Stimulated activated CD8-positive, alpha-beta memory T cell treated with anti-CD3 and anti-CD28 coated beads, Interleukin-12 subunit alpha, Interleukin-12 subunit beta, amount 100 ng/mL, for 1 hour (primary cell): ENCODE measurements around the gene DYNLRB1.
"Not testable (repeated sequence)": the region's sequence is repeated elsewhere in the genome, so short reads cannot be mapped to it uniquely, and the experiment has no call there.

Experiments
- DNase-seq: peaks from one replicate; pipeline ENCODE4 v3.0.0-alpha.2; 2020; ENCODE audit warnings: low read depth

Gene DYNLRB1

DNA sequence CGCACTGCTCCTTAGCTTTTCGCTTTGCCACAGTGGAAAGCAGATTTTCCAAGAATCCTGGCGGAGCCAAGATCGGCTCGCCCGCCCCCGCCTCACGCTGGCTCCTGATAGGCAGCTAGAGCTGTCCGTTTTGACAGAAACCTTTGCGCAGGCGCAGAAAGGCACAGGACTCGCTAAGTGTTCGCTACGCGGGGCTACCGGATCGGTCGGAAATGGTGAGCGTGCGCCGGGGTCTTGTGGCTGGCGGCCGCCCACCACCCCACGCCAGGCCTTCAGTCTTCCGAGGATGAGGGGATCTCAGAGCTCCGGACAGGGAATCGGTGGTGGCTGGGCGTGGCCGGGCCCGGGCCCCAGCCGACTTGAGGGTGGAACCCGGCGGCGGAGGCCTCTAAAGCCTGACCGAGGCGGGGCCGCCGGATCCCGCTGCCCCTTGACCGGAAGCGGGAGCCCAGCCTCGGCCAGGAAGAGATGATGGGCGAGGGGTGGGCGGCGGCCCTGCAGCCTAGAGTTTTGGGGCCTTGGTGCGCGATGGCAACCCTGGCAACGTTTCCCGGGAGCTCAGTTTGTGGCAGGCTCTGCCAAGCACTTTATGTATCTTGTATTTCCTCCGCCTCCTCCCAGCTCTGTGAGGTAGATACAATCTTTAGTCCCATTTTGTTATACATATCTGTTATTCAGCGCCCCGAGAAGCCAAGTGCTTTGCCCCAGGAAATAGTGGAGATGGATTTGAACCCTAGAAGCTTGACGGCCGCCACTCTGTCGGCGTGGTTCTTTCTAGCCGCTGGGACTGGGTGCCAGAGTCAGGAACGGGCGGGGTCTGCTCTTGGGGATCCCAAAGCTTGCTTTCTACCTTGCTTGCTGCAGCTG, at the start of gene DYNLRB1:
DYNLRB1 (plus strand) TSS at position 176 of the 867 bp plus-strand sequence; CDS start at position 213, 37 bp downstream.
- DNase-seq = peak; percentile 97

DNA sequence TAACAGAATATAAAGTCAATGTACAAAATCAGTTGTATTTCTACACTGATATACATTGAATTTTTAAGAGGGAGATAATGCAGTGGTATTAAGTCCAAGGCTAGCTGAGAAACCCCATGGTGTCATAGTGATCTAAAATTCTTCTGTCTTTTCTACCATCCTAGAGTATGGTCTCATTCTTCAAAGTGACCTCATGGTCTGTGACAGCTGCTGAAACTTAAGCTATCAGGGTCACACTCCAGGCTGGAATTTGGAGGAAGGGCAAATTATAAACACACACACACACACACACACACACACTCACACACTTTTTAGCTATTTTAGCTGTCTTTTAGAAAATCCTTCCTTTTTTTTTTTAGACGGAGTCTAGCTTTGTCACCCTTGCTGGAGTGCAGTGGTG, 47.3 kb upstream of the DYNLRB1 start:
- DNase-seq = no peak

DNA sequence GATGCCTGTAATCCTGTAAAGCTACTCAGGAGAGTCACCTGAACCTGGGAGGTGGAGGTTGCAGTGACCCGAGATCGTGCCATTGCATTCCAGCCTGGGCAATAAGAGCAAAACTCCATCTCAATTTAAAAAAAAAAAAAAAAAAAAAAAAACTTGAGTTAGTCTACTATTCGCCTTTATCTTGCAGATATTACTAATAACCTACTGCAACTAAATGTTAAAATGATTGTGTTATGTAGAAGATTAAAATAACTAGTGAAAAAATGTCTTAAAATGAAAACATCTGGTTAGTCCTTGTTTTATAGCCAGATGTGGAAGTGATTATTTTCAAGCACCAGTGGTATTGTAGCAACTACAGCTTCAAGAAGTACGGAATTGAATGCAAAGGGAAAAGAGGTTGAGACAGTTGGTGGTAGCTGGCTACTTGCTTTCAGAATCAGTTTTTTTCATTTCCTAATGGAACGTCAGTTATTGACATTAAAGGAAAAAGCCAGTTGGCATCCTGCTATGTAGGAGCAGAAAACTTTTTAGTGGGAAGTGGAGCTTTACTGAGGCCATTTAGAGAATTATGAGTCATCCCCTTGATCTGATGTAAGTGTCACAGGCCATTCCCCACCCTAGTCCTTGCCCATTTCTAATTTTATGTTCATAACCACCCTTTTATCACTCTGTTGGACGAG, 43.8 kb upstream of the DYNLRB1 start:
- DNase-seq = no peak

DNA sequence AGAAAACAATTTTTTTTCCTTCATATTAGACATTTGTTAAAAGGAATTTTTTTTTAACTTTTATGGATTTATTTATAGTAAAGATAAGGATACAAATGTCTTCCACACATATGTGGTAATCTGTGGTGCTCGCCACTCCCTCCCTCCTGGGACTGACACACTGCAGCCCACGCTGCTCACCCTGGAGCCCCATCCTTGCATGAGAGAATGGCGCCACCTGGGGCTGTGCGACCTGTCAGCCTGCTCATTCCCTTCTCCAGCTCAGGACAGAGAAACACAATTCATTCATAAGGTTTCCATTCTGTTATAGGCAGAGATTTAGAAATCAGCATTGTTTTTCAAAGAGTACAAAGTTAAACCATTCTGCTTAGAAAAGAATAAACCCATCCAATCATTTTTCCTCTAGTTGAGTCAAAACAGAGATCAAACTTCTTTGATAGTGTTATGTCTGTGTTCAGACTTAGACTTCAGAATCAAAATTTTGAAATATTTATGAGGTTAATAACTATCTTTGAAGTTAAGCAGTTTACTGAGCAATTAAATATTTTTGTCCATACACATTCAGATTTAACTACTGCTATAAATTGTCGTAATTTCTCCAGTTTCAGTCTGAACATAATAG, 42.8 kb upstream of the DYNLRB1 start:
- DNase-seq = no peak

DNA sequence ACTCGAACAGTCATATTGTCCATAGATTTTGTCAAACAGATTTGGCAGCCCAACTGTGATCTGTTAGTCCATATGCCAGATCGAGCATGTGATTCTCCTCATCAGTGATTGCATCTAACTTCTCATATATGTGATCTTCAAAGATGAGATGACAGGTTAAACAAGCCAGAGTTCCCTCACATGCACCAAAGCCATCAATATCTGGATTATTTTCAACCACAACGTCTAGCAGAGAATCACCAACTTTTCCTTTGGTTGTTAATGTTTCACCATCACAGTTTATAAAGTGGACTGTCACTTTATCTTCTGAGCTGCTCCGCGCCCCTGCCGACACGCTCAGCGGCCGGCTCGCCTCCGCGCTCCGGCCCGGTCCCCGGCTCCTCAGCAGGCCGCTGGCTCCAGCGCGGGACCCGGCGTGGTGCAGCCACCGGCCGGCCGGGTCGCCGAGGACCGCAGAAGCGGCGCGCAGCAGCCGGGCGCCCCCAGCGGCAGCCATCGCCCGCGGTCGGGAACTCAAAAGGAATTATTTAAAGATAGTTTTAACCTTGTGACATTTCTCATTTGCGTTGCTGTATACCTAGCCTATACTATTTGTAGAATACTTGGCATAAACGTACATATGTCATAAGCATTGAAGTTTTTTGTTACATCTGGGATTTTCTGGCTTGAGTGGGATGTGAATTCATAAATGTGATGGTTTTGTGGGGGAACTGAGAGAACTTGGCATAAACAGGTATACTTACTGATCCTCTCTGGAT, 40.1 kb upstream of the DYNLRB1 start:
- DNase-seq = peak; percentile 14

DNA sequence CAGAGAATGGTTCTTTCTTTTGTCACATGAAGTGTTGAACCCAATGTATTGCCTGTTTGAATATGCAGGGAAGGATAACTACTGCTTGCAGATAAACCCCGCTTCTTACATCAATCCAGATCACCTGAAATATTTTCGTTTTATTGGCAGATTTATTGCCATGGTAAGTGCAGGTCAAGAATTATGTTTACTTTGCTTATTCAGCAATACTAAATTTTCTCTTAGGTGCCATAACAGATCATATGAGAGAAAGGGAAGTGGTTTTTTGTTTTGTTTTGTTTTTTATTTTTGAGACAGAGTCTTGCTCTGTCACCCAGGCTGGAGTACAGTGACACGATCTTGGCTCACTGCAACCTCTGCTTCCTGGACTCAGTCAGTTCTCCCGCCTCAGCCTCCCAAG, 36.6 kb upstream of the DYNLRB1 start:
- no peak for DNase-seq

DNA sequence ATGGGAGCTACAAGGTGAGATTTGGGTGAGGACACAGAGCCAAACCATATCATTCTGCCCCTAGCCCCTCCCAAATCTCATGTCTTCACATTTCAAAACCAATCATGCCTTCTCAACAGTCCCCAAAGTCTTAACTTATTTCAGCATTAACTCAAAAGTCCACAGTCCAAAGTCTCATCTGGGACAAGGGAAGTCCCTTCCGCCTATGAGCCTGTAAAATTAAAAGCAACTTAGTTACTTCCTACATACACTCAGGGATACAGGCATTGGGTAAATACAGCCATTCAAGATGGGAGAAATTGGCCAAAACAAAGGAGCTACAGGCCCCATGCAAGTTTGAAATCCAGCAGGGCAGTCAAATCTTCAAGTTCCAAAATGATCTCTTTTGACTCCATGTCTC, 34.1 kb upstream of the DYNLRB1 start:
- not testable (repeated sequence) for DNase-seq

DNA sequence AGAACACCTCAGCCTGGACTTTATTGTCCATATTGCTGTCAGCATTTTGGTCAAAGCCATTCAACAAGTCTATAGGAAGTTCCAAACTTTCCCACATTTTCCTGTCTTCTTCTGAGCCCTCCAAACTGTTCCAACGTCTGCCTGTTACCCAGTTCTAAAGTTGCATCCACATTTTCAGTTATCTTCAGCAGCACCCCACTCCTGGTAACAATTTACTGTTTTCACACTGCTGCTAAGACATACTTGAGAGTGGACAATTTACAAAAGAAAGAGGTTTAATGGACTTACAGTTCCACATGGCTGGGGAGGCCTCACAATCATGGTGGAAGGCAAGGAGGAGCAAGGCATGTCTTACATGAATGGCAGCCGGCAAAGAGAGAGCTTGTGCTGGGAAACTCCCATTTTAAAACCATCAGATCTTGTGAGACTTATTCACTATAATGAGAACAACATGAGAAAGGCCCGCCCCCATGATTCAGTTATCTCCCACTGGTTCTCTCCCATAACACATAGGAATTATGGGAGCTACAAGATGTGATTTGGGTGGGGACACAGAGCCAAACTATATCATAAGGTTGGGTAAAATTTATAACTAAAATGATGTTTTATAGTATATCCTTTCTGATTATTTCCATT, 32.5 kb upstream of the DYNLRB1 start:
- DNase-seq = not testable (repeated sequence)

DNA sequence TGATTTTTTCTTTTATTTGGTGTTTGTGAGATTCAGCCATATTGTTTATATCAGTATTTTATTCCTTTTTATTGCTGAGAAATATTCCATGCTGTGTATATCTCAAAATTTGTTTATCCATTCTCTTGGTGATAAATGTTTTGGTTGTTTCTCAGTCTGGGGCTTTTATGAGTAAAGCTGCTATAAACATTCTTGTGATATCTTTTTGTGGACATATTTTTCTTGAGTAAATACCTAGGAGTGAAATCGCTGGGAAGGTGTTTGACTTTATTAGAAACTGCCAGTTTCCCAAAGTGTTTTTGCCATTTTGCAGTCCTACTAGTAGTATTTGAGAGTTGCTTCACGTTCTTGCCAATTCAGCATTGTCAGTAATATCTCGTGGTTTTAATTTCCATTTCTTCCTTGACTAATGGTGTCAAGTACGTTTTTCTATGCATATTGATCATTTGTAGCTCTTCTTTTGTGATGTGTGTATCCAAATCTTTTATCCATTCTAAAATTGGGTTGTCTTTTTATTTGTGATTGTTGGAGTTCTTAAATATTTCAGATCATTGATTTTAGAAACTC, 31.1 kb upstream of the DYNLRB1 start:
- DNase-seq = no peak

DNA sequence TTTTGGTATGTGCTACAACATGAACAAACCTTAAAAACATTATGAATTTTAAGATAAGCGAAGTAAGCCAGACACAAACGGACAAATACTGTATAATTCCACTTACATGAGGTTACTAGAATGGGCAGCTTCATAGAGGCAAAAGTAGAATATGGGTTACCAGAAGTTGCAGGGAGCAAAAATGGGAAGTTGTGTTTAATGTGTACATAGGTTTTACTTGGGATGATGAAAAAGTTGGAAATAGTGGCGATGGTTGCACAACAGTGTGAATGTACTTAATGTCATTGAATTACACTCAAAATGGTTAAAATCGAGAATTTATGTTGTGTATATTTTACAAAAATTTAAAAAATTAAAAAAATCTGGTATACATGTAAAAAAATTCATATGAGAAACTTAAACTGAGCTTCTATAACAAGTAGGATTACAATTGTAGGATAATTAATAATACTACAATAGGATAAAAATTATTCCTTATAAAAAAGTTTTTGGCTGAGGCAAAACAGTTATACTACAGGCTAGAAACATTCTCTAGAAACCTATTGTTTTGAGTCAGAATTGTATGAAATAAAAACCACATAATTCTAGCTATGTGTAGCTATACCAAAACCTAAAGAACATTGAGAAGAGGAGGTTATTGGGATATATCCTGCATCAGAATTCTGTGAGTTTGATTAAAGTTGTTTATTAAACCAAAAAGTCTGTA, 24.8 kb upstream of the DYNLRB1 start:
- no peak for DNase-seq

DNA sequence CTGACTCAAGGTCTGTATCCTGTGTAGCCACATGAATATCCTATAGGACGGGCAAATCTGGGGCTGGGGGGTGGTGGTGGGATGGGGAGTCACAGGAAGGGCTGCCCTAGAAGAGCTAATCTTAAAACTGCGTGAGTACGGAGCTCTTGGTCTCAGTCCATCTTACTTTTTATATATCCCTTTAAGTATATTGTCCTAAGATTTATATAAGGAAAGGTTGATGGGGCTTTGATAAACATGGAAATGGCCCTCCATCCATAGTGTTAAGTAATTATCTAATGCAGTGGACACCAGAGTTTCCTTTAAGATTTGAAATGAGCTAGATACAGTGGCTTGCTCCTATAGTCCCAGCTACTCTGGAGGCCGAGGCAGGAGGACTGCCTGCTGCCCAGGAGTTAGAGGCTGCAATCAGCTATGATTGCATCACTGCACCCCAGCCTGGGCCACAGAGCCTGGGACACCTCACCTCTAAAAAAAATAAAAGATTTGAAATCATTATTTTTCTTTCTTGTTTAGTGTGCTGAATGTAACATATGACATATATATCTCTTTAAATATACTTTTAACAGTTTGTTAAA, 24.2 kb upstream of the DYNLRB1 start:
- no peak for DNase-seq

DNA sequence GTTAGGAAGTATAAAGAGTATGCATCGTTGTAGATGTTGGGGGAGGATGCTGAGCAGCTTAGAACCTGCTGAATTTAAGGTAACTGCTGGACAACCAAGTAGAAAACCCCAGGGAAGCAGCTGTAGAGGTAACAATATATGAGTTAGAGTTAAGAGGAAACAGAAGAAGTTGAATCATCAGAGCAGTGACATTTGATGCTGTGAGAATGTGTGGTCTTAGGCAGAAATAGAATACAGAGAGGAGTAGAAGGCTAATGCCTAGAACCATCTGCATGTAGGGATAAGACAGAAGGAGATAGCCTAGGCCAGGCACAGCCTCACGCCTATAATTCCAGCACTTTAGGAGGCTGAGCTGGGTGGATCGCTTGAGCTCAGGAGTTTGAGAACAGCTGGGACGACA, 22.6 kb upstream of the DYNLRB1 start:
- DNase-seq = no peak

DNA sequence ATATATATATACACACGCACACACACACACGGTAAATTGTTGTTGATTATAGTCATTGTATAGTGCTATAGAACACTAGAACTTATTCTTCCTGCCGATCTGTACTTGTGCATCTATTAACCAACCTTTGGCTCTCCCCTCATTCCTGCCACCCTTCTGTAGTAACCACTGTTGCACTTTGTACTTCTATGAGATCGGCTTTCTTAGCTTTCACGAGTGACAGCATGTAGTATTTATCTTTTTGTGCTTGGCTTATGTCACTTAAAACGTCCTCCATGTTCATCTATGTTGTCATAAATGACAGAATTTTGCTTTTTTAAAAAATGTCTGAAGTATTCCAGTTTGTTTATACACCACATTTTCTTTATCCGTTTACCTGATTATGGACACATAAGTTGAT, 20.9 kb upstream of the DYNLRB1 start:
- DNase-seq = no peak

DNA sequence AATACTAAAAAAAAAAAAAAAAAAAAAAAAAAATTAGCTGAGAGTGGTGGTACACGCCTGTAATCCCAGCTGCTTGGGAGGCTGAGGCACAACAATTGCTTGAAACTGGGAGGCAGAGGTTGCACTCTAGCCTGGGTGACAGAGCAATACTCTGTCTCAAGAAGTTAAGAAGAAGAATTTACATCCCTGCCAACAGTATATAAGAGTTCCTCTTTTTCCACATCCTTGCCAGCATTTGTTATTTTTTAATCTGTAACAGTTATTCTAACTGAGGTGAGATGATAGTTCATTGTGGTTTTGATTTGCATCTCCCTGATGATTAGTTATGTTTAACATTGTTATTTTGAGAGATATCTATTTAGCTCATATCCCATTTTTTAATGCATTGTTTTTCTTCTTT, 20.3 kb upstream of the DYNLRB1 start:
- no peak for DNase-seq

DNA sequence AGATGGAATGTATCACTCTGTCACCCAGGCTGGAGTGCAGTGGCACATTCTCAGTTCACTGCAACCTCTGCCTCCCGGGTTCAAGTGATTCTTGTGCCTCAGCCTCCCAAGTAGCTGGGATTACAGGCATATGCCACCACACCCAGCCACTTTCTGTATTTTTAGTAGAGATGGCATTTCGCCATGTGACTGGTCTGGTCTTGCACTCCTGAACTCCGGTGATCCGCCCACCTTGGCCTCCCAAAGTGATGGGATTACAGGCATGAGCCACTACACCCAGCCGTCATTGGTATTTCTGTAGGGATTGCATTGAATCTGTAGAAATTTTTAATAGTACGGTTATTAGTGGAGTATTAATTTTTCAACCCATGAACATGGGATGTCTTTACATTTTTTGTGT, 18.6 kb upstream of the DYNLRB1 start:
- not testable (repeated sequence) for DNase-seq

DNA sequence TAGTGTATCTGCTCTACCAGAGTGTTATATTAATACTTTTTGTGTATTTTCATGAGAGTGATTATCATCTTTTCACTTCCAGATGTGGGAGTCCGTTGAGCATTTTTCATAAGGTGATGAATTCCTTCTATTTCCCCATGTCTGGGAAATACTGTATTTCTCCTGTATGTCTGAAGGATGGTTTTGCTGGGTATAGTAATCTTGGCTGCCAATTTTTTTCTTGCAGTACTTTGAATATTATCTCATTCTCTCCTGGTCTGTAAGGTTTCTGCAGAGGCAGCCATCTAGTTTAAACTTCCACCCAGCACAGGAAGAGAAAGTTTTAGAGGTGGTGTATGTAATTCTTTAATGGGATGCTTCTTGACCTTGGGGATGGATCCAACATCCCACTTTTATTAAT, 15.4 kb upstream of the DYNLRB1 start:
- no peak for DNase-seq

DNA sequence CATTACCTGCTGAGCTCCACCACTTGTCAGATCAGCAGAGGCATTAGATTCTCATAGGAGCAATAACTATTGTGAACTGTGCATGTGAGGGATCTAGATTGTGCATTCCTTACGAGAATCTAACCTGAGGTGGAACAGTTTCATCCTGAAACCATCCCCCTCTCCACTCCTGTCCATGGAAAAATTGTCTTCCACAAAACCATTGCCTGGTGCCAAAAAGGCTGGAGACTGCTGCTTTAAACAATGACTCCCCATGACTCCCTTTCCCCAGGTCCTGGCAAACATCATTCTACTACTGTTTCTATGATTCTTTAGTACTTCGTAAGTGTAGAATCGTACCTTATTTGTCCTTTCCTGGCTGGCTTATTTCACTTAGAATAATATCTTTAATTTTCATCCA, 9.7 kb upstream of the DYNLRB1 start:
- no peak for DNase-seq

DNA sequence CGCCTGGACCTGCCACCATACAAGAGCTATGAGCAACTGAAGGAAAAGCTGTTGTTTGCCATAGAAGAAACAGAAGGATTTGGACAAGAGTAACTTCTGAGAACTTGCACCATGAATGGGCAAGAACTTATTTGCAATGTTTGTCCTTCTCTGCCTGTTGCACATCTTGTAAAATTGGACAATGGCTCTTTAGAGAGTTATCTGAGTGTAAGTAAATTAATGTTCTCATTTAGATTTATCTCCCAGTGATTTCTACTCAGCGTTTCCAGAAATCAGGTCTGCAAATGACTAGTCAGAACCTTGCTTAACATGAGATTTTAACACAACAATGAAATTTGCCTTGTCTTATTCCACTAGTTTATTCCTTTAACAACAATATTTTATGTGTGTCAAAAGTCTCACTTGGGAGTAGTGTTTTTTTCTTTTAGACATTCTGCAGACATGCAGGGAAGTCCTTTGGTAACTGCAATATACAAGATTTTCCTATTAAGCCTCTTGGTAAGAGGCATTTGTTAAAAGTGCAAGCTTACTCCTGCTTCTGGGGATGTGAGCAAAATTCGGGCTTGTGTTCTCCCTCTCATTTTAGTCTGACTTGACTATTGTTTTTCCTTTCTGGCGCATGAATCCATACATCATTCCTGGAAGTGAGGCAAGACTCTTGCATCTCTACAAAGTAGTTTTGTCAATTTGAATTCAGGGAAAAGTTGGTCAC, 8.4 kb upstream of the DYNLRB1 start:
- DNase-seq = no peak

DNA sequence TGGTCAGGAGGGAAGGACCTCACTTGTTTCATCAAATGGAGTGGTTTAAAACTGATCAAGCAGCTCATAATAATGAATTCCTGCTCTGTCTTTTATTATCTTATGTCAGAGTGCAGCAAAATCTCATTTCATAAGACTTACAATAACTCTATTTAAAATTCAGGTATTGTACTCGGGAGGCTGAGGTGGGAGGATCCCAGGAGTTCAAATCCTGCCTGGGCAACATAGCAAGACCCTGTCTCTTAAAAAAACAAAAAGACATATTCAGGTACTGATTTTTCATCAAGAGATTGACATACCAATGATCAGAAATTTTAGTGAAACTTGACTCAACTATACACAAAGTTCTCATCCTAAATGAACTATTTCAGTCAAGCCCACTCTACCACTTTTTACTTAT, 5.6 kb upstream of the DYNLRB1 start:
- no peak for DNase-seq

DNA sequence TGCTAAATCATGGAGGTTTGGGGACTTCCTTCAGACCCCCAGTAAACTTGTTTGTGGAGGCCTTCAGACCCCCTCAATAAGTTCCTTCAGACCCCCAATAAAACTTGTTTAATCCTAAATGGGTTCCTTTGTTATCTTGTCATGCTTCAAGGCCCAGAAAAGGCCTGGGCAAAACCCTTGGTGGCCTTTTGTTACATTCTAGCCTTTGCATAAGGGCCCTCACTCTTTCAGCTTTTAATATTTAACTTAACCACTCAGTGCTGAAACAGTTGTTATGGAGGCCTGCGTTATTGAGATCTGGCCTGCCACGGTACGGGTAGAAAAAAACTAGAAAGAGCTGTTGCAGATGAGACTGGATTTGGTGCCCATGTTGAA, 4.3 kb upstream of the DYNLRB1 start:
- DNase-seq = no peak
